Measurements from ENCODE around the gene CLIP3. TPM values are rescaled to one million over a fixed set of nuclear protein-coding genes. Genes with fewer than 3 reads are reported as not detected.
"Not testable (repeated sequence)": the region's sequence is repeated elsewhere in the genome, so short reads cannot be mapped to it uniquely, and the experiment has no call there.

The CLIP3 gene, protein sequence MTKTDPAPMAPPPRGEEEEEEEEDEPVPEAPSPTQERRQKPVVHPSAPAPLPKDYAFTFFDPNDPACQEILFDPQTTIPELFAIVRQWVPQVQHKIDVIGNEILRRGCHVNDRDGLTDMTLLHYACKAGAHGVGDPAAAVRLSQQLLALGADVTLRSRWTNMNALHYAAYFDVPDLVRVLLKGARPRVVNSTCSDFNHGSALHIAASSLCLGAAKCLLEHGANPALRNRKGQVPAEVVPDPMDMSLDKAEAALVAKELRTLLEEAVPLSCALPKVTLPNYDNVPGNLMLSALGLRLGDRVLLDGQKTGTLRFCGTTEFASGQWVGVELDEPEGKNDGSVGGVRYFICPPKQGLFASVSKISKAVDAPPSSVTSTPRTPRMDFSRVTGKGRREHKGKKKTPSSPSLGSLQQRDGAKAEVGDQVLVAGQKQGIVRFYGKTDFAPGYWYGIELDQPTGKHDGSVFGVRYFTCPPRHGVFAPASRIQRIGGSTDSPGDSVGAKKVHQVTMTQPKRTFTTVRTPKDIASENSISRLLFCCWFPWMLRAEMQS
- total RNA-seq = 72.8 TPM

DNA sequence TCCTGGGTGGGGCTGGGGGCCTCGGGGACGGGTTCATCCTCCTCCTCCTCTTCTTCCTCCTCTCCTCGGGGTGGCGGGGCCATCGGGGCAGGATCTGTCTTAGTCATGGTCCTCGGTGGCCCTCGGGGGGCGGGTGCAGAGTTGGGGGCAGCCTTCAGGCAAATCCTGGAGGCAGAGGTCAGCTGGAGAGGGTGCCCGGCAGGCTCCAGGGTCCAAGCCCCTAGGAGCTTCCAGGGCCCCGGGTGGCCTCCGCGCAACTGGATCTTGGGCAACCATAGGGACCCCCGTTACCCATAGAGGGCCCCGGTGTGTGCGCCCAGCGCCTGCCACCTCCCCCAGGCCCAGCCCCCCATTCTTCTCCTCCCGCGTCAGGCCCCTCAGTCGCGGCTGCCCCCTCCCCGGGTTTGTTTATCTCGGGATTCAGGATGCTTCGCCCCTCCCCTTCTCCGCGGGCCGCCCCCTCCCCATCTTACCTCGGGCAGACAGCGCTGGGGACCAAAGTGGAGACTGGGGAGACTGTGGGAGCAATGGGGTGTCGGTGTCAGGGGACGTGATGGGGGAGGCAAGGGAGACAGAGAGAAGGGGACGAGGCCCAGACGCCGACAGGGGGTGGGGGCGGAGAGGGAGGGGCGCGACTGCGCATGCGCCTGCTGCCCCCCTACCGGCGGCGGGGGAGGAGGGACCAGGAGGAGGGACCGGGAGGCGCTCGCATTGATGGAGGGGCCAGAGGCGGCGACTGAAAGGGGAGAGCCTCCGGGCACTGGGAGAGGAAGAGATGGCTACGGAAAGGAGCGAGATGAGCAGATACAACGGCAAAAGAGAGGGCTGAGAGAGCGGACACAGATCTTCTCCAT, at the start of gene CLIP3:
TSS of gene CLIP3 (minus strand) at position 623 of the 854 bp plus-strand sequence. CDS start at position 107, 516 bp downstream.
- intact Hi-C loops (cut with DNase I) = no loop called here
- ATAC-seq (peak; percentile 94), DNase-seq (ENCODE audit: low spot score) (peak; percentile 89)

DNA sequence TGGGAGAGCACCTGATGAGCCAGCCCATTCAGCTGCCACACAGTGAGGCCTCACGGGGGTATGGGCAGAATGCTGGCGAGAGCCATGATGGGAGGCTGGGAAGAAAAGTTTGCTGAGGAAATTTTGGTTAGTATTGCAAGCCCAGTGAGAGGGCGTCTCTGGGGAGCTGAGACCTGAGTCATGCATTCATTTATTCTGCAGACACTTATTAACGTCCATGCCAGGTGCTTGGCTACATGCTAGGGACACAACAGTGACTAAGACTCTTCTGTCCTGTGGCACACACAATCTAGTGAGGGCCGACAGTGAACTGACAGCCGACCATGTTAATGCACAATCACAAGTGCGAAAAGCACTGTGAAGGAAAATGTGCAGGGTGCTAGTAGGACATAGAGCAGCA, 49.2 kb upstream of the CLIP3 start:
- intact Hi-C loops (cut with DNase I) = loop anchor here (5.0 kb wide), 1 partner anchor 1005 kb away; no protein-coding TSS in a partner anchor
- DNase-seq (ENCODE audit: low spot score) (no peak), ATAC-seq (peak; percentile 61)

DNA sequence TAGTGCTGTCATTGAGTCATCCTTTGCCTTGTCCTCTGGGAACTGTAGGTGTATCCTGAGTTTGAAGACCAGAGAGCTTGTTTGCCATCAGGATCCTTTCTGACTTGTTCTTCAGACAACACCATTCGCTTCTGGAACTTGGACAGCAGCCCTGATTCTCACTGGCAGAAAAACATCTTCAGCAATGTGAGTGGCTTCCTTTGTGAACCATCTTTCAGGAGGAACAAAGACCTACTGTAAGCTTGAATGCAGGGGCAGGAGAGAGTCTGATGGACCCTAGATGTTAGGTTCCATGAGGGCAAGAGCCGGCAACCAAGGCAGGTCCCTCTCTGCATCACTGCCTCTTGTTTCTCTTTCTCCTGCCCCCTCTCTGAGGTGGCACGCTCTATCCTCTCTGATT, 48.7 kb upstream of the CLIP3 start:
- intact Hi-C loops (cut with DNase I) = loop anchor here (5.0 kb wide), 1 partner anchor 1006 kb away; no protein-coding TSS in a partner anchor
- DNase-seq (ENCODE audit: low spot score) = no peak
- ATAC-seq = peak; percentile 79

DNA sequence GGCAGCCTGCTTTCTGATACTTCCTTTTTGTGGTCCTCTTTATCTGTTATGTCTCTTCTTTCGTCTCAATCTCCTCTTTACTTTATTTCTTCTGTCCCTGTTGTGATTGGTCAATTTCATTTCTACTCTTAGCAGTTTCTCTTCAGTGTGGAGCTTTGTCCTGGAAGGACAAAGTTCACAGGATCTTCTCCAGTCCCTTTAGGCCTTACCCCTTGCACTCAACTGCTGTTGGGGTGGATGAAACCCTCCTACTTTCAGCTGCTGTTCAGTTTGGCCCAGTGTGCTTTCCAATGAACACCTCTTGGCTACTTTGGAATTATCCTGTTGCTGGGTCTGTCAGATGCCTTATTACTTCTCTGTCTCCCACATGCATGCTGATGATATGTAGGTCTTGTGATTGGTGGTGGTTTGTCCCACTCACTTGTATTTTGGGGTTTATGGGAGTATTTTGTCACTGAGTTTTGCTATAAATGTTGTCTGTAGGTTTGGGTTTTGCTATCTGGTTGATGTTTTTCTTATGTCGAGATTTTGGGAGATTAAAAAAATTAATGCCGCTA, 46.8 kb upstream of the CLIP3 start:
- ATAC-seq = no peak
- intact Hi-C loops (cut with DNase I) = no loop called here
- DNase-seq (ENCODE audit: low spot score) = no peak

DNA sequence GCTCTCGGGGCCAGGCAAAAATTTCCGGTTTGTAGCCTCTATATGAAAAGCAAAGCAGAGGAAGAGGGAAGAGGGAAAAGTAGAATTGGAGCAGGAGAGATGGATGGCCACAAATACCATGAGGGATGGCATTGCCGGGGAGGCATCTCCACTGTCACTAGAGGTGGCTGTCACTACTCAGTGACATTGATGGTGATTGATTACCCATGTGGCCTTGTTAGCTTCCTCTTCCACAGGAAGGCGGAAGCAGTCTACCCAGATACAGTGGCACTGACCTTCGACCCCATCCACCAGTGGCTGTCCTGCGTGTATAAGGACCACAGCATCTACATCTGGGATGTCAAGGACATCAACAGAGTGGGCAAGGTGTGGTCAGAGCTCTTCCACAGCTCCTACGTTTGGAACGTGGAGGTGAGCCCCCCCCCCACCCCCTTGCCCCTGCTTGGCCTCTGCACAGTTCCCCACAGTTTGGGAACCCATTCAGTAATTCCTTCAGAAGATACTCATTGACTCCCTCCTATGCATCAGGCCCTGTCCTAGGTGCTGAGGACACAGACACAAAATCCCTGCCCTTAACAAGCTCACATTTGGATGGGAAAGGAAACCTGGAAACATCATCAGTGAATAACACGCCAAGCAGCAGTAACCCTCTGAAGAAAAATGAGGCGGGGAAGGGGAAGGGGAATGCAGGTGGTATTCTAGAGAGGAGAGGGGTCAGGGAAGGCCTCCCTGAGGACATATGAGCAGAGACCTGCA, 40.6 kb upstream of the CLIP3 start:
- ATAC-seq (no peak), DNase-seq (ENCODE audit: low spot score) (no peak)
- intact Hi-C loops (cut with DNase I) = no loop called here

DNA sequence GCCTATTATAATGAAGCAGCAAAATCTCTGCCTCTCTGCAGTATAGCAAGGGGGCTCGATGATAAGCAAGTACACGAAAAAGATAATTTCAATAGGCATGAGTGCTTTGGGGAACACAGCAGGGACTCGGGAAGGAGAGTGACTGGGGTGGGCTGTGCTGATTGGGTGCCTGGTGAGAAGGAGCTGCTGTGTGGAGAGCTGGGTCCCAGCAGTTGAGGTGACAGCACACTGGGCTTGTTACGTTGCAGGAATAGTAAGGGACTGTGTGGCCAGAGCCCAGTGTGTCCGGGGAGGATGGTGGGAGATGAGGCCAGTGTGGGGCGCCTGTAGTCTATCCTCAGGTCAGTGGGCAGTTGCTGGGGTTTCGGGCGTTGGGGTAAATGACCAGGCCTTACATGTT, 39.4 kb upstream of the CLIP3 start:
- DNase-seq (ENCODE audit: low spot score) (no peak), ATAC-seq (no peak)
- intact Hi-C loops (cut with DNase I) = no loop called here

DNA sequence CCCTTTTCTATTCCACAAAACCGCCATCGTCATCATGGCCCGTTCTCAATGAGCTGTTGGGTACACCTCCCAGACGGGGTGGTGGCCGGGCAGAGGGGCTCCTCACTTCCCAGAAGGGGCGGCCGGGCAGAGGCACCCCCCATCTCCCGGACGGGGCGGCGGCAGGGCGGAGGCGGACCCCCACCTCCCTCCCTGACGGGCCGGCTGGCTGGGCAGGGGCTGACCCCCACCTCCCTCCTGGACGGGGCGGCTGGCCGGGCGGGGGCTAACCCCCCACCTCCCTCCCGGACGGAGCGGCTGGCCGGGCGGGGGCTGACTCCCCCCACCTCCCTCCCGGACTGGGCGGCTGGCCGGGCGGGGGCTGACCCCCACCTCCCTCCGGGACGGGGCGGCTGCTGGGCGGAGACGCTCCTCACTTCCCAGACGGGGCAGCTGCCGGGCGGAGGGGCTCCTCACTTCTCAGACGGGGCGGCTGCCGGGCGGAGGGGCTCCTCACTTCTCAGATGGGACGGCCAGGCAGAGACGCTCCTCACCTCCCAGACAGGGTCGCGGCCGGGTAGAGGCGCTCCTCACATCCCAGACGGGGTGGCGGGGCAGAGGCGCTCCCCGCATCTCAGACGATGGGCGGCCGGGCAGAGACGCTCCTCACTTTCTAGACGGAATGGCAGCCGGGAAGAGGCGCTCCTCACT, 36.3 kb upstream of the CLIP3 start:
- ATAC-seq; DNase-seq (ENCODE audit: low spot score): not testable (repeated sequence)
- intact Hi-C loops (cut with DNase I) = loop anchor here (10.0 kb wide), 1 partner anchor 46 kb away; the partner anchor contains the start of genes OVOL3, POLR2I and TBCB

DNA sequence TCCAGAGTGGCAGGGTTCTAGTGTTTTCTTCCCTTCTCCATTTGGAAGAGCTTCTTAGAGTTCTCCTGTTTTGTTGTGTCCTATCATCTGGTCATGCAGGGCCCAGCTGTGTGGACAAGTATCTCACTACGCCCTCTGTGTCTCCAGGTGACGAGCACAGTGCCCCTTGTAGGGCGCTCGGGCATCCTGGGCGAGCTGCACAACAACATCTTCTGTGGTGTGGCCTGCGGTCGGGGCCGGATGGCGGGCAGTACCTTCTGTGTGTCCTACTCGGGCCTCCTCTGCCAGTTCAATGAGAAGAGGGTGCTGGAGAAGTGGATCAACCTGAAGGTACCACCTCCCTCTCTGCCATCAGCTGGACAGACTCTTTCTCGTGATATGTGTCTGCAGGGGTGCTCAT, 35.0 kb upstream of the CLIP3 start:
- ATAC-seq (no peak), DNase-seq (ENCODE audit: low spot score) (no peak)
- intact Hi-C loops (cut with DNase I) = loop anchor here (10.0 kb wide), 1 partner anchor 47 kb away; the partner anchor contains the start of genes OVOL3, POLR2I and TBCB

DNA sequence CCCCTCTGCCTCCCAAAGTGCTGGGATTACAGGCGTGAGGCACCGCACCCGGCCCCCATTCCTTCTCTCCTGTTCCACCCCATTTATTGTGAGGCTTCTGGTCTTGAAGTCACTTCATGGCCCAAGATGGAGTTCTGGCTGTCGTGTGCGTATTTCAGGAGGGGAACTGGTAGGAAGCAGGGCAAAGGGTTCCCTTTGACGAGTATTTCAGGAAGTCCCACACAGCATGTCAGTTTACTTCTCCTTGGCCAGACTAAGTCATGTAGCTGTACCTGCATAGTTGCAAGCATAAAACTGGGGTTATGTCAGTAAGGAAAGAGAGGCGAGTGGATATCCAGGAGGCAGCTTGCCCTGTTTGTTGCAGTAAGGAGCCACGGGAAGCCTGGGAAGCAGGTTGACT, 32.2 kb upstream of the CLIP3 start:
- DNase-seq (ENCODE audit: low spot score) = no peak
- intact Hi-C loops (cut with DNase I) = loop anchor here (10.0 kb wide), 1 partner anchor 50 kb away; the partner anchor contains the start of genes OVOL3, POLR2I and TBCB
- no peak for ATAC-seq

DNA sequence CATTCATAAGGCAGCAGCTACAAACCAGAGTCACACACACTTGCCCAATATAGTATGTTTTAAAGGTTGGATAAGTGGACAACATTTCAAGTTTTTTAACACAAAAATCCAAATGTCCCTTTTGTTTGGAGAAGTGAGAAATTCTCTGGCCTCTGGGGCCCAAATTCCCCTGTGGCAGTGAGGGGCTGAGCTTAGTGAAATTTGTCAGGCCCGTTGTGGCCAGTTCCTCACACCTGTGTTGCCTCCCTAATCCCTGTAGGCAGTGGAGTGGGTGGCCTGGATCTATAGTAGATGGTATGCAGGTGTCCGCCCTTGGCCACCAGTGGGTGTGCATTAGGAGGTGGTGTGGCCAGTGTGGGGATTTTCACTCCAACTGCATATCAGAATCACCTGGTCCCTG, 28.7 kb upstream of the CLIP3 start:
- no peak for ATAC-seq
- DNase-seq (ENCODE audit: low spot score) = no peak
- intact Hi-C loops (cut with DNase I) = loop anchor here (10.0 kb wide), 1 partner anchor 53 kb away; the partner anchor contains the start of genes OVOL3, POLR2I and TBCB

DNA sequence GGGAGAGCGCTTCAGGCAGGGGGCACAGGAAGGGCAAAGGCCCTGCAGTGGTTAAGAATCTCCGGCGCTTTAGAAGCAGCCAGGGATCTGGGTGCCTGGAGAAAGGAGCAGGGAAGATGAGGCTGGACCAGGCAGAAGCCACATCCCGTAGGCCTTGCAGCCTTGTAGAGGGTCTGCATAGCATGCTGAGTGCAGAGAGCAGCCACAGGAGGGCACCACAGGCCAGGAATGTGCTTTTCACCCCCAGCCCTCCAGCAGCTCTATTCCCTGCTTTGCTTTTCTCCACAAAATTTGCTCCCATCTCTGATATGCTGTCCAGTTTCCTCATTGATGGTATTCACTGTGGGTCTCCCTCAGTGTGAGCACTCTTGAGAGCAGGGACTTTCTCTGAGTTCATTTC, 27.8 kb upstream of the CLIP3 start:
- ATAC-seq (peak; percentile 91), DNase-seq (ENCODE audit: low spot score) (peak; percentile 81)
- intact Hi-C loops (cut with DNase I) = loop anchor here (10.0 kb wide), 1 partner anchor 54 kb away; the partner anchor contains the start of genes OVOL3, POLR2I and TBCB

DNA sequence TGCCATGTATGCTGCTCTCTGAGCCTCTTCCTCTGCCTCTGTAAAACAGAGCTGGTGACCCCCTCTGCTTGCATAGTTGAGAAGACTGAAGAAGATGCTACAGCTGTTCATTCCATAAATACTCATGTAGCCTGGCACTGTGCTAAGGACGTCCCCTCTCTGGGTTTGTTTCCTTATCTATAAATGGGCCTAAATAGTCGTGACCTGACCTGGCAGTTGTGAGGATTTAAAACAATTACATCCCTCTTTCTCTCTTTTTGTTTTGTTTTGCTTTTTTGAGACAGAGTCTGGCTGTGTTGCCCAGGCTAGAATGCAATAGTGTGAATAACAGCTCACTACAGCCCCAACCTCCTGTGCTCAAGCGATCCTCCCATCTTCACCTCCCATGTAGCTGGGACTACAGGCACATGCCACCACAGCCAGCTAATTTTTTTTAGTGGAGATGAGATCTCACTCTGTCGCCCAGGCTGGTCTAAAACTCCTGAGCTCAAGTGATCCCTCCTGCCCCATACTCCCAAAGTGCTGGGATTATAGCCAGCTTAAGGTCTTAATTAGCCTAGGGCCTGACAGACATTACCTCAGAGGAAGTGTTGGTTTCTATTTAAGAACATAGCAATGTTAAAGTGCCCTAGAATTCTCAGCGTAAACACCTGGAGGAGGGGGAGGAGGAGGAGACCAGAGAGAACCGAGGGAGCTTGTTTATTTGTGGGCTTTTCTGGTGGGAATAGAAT, 26.7 kb upstream of the CLIP3 start:
- ATAC-seq (no peak), DNase-seq (ENCODE audit: low spot score) (no peak)
- intact Hi-C loops (cut with DNase I) = loop anchor here (10.0 kb wide), 2 partner anchors 105 to 675 kb away; no protein-coding TSS in a partner anchor

DNA sequence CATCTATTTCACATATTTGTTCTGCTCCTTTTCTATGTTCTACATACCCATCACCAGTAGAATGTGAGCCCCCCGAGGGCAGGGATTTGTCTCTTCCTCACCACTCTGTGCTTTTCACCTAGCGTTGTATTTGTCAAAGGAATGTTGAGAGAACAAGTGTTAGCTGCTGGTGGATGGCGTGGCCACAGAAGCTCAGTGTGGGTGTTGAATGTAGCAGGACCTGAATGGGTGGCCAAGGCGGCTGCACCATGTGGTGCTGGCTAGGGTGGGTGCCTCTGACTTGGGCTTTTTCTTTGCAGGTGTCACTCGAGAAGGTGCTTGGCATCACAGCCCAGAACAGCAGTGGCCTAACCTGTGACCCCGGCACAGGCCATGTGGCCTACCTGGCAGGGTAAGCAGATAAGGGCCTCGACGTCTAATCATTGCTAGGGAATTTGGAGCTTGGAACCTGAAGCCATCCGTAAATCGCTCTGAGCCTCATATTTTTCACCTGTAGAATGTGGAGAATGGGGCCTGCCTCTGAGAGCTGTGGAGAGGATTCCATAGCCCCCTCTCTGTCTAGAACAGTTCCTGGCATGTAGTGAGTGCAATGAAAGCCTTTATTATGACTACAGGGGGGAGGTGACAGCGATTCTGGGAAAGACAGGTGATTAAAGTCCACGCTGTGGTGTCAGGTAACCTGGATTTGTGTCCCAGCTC, 26.0 kb upstream of the CLIP3 start:
- intact Hi-C loops (cut with DNase I) = loop anchor here (10.0 kb wide), 2 partner anchors 106 to 676 kb away; no protein-coding TSS in a partner anchor
- ATAC-seq = no peak
- DNase-seq (ENCODE audit: low spot score) = no peak

DNA sequence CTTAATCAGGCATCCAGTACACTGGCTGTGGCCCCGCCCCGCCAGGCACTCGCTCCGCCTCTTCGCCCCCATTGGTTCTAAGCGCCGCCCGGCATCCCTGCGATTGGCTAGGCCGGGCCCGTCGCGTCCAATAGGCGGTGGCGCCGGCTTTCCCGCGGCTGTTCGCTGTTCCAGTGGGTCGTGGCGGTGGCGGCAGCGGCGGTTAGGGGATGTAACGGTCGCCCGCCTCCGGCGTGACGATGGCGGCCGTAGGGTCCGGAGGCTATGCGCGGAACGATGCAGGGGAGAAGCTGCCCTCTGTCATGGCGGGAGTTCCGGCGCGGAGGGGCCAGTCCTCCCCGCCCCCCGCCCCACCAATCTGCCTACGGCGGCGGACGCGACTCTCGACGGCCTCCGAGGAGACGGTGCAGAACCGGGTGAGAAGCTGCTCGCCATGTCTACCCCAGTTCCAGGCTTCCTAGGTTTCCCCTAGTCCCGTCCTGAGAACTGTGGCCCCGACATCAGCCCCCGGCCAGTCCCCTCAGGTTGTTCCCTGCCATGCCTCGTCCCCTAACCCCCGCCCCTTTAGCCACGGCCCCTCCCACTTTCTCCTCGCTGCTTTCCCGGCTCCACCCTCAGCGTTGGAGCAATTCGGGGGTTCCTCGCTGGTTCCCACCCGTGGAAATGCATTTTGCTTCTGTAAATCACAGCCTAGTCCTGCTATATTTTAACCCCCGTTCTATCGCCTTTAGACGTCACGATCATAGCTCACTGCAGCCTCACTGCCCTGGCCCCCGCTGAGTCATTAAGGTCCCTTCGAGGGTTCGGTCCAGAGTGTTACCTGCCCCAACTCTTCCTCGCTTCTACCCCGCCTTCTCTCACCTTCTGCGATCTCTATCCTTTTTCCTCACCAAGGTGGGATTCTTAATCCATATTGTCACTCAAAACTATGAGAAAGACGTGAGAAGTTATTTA, 22.3 kb upstream of the CLIP3 start, which contains the start of gene WDR62:
TSS of gene WDR62 (plus strand) at position 165 of the 954 bp plus-strand sequence. CDS start at position 240, 75 bp downstream.
- intact Hi-C loops (cut with DNase I) = loop anchor here (10.0 kb wide), 2 partner anchors 110 to 680 kb away; no protein-coding TSS in a partner anchor
- ATAC-seq (peak; percentile 91), DNase-seq (ENCODE audit: low spot score) (peak; percentile 97)
